HepG2 (cell line): ENCODE measurements around the gene RPS6KA2.

Source experiments
- CTCF ChIP-seq: sonication (generic); formaldehyde crosslinking; IDR thresholded peaks from 2 replicates; pipeline ENCODE4 v1.5.0; 2020; ENCODE audit warnings: mild to moderate bottlenecking, missing genetic modification reagents, moderate library complexity
- HDAC2 ChIP-seq: sonication (generic); formaldehyde crosslinking; IDR thresholded peaks from 2 replicates; pipeline ENCODE4 v1.4.0; 2020; ENCODE audit warnings: missing genetic modification reagents
- SMC3 ChIP-seq: IDR thresholded peaks from 2 replicates; pipeline ENCODE4 v1.6.1; 2011; ENCODE audit warnings: low read length, improper control_type of control experiment
- ZFP36 ChIP-seq: fragments of 150-350 bp; IDR thresholded peaks from 2 replicates; pipeline ENCODE4 v1.6.1; 2018; ENCODE audit warnings: borderline replicate concordance, low read length, low read depth; ENCODE audit not compliant: partially characterized antibody
- ZNF207 ChIP-seq: fragments of 450-650 bp; IDR thresholded peaks from 2 replicates; pipeline ENCODE4 v1.6.1; 2016; ENCODE audit warnings: antibody characterized with exemption, borderline replicate concordance
- ZNF274 ChIP-seq: sonication (generic); formaldehyde crosslinking; IDR thresholded peaks from 2 replicates; pipeline ENCODE4 v1.5.1; 2020; ENCODE audit warnings: mild to moderate bottlenecking, missing genetic modification reagents

- TF ChIP-seq HDAC2 (CRISPR knock-in tag): no peak
- no peak for TF ChIP-seq ZNF274 (CRISPR knock-in tag)
- TF ChIP-seq ZFP36: no peak
- no peak for TF ChIP-seq ZNF207
- no peak for TF ChIP-seq CTCF (CRISPR knock-in tag)
- no peak for TF ChIP-seq SMC3
These were observed 3.7 kb downstream of the RPS6KA2 start for GRCh38 chr6:166623318-166623717.
